Activated naive CD8-positive, alpha-beta T cell treated with anti-CD3 and anti-CD28 coated beads, Interleukin-2, amount 50 U/mL, for 24 hours (primary cell): ENCODE data around the gene PIK3CB.
"Not testable (repeated sequence)": the region's sequence is repeated elsewhere in the genome, so short reads cannot be mapped to it uniquely, and the experiment has no call there.

Source experiments
- ATAC-seq: fragments of 150-1000 bp; cut with Tn5 transposase; one replicate; pipeline ENCODE4 v1.10.0; 2021
- DNase-seq: peaks from one replicate; pipeline ENCODE4 v3.0.0; 2021
- H3K27ac Mint-ChIP-seq: one replicate; pipeline ENCODE4 v1.8.0; 2021; ENCODE audit warnings: mild to moderate bottlenecking, mixed read lengths
- H3K27me3 Mint-ChIP-seq: one replicate; pipeline ENCODE4 v1.8.0; 2021; ENCODE audit warnings: mixed read lengths
- H3K36me3 Mint-ChIP-seq: one replicate; pipeline ENCODE4 v1.8.0; 2021; ENCODE audit warnings: low read depth, mixed read lengths
- H3K4me1 Mint-ChIP-seq: one replicate; pipeline ENCODE4 v1.8.0; 2021; ENCODE audit warnings: mixed read lengths
- H3K4me3 Mint-ChIP-seq: one replicate; pipeline ENCODE4 v1.8.0; 2021; ENCODE audit warnings: mild to moderate bottlenecking, moderate library complexity, mixed read lengths
- H3K9me3 Mint-ChIP-seq: one replicate; pipeline ENCODE4 v1.8.0; 2021; ENCODE audit warnings: mixed read lengths

Gene PIK3CB

DNA sequence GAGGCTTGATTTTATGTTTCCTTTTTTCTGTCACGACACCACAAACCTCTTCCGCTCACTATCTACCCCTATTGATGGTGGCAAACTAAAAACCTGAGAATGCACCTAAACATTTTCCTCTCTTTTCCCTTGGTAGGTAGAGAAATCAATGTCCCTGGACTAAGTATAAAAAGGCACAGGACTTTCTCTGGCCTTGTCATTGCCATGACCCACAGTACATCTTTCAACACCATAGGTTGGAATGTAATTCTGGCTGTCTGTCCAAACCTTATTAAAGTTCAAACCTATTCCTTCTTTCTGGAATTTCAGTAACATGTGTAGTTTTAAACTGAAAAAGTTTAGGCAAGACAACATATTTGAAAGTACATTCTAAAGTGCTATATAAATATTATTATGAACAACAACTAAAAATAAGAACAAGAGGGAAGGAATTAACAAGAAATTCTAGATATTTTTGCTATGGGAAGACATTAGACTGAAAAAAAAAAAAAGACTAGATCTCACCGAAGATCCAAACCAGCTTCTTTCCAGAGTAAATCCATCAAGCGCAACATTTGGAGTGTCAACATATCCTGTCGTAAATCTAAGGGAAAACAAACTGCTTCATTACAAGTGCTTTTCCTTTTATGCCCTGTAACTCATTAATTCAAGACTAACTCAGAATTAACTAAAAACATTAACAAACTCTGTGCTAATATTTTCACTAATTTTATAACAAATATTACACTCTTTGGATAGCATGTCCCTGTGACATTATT lies 153.1 kb downstream of the PIK3CB start:
- no peak for ATAC-seq
- no peak overlapping the region for H3K27ac Mint-ChIP-seq
- no peak overlapping the region for H3K4me3 Mint-ChIP-seq

DNA sequence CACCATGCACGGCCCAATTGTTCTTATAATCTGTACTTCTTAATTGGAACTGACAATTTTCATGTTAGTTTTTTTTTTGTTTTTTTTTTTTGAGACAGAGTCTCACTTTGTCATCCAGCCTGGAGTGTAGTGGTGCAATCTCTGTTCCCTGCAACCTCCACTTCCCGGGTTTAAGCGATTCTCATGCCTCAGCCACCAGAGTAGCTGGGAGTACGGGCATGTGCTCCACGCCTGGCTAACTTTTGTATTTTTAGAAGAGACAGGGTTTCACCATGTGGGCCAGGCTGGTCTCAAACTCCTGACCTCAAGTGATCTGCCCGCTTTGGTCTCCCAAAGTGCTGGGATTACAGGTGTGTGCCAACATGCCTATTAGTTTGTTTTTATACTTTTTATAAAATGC lies 153.8 kb downstream of the PIK3CB start:
- not testable (repeated sequence) for H3K27ac Mint-ChIP-seq, H3K4me1 Mint-ChIP-seq, DNase-seq, ATAC-seq, H3K9me3 Mint-ChIP-seq, H3K27me3 Mint-ChIP-seq, H3K4me3 Mint-ChIP-seq
- peaks cover 26% of the 10 kb centered on the region for H3K36me3 Mint-ChIP-seq

More for the DNA sequence above, 153.1 kb downstream of the PIK3CB start:
- DNase-seq, result no peak
- Mint-ChIP-seq H3K27me3 (no peaks in the 10 kb centered on the region), H3K4me1 (peaks cover 3% of the 10 kb centered on the region), H3K36me3 (peaks cover 19% of the 10 kb centered on the region), H3K9me3 (no peaks in the 10 kb centered on the region)

DNA sequence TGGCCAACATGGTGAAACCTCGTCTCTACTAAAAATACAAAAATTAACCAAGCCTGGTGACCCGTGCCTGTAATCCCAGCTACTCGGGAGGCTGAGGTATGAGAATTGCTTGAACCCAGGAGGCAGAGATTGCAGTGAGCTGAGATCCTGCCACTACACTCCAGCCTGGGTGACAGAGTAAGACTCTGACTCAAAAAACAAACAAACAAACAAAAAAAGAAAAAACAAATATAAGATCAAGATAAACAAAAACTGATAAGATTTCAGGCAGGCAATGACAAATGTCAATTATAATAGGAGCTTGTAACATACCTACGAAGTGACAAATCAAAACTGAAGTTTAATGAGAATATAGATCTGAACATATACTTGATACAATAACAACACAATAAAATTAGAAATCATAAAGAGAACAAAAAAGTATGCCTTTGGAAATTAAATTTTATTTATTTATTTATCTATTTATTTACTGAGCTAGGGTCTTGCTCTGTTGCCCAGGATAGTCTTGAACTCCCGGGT lies 155.8 kb downstream of the PIK3CB start:
- peaks cover 14% of the 10 kb centered on the region for H3K9me3 Mint-ChIP-seq
- DNase-seq (no peak), ATAC-seq (no peak)
- peaks cover 45% of the 10 kb centered on the region for H3K36me3 Mint-ChIP-seq
- H3K4me3 Mint-ChIP-seq, result no peak overlapping the region
- H3K27ac Mint-ChIP-seq, result no peak overlapping the region
- no peaks in the 10 kb centered on the region for H3K27me3 Mint-ChIP-seq
- no peaks in the 10 kb centered on the region for H3K4me1 Mint-ChIP-seq

- no peak overlapping the region for H3K27ac Mint-ChIP-seq
- peaks cover 49% of the 10 kb centered on the region for H3K36me3 Mint-ChIP-seq
- DNase-seq (no peak), ATAC-seq (no peak)
- no peaks in the 10 kb centered on the region for H3K27me3 Mint-ChIP-seq
- H3K4me1 Mint-ChIP-seq, result no peaks in the 10 kb centered on the region
- no peak overlapping the region for H3K4me3 Mint-ChIP-seq
- H3K9me3 Mint-ChIP-seq, result peaks cover 14% of the 10 kb centered on the region
Observed at GRCh38 chr3:138678086-138678485, 156.6 kb downstream of the PIK3CB start.

- Mint-ChIP-seq H3K27ac (no peak overlapping the region), H3K36me3 (peaks cover 49% of the 10 kb centered on the region), H3K9me3 (peaks cover 14% of the 10 kb centered on the region), H3K4me1 (no peaks in the 10 kb centered on the region), H3K4me3 (no peak overlapping the region), H3K27me3 (no peaks in the 10 kb centered on the region)
- ATAC-seq (no peak), DNase-seq (no peak)
Observed at GRCh38 chr3:138675393-138675792, 159.3 kb downstream of the PIK3CB start.

DNA sequence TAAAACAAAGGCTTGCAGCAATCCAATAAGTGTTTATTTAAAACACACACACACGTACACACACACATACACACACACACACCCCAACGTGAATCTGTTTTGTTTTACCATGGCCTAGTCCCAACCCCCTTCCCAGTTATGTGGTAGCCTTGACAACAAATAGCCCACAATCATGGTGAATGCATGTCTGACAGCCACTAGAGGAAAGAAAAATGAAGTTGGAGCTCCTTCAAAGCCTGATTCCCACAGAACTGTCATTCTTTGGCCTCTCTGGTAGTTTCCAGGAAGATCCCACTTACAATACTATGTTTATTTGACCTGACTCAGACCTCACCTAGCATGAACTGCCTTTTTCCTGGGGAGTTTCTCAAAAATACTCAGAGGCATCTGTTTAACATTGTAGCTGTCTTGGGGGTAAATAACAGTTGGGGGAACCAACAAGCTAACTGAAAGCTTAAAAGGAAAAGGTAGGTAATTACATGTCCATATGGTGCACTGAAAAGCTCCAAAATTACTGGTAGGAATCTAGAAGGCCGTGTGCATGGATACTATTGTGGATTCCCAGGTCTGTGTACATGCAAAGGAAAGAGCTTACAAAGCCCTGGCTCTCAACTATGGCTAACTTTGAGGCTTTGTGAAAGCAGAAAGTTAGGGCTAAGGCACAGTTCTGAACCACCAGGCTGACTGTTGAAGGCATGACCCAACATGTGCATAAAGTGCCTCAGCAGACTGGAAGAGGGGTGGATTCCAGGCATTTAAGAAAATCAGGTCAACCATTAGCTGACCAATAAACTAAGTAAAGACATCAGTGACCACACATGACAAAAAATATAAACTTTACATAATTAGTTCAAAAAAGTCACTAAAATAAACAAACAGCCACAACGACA lies 160.8 kb downstream of the PIK3CB start:
- DNase-seq (no peak), ATAC-seq (no peak)
- H3K36me3 Mint-ChIP-seq, result peaks cover 54% of the 10 kb centered on the region
- H3K9me3 Mint-ChIP-seq, result peaks cover 14% of the 10 kb centered on the region
- H3K4me1 Mint-ChIP-seq, result no peaks in the 10 kb centered on the region
- no peak overlapping the region for H3K27ac Mint-ChIP-seq
- no peak overlapping the region for H3K4me3 Mint-ChIP-seq
- H3K27me3 Mint-ChIP-seq, result no peaks in the 10 kb centered on the region

DNA sequence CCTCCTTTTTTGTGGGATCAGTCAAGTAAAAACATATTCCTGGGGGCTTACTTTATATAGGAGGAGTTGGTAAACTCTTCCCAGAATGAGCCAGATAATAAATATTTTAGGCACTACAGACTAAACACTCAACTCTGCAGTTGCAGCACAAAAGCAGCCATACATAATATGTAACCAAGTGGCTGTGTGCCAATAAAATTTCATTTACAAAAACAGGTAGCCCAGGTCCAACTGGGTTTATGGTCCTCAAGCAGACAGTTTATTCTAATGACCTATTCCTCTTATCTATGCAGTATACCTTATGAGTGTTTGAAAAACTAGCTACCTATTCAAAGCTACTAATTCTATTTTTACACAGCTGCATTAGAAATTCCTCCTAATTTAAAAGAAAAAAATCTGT lies 164.3 kb downstream of the PIK3CB start:
- Mint-ChIP-seq H3K27ac (no peak overlapping the region), H3K36me3 (peaks cover 29% of the 10 kb centered on the region), H3K4me3 (no peak overlapping the region), H3K4me1 (no peaks in the 10 kb centered on the region), H3K9me3 (peaks cover 6% of the 10 kb centered on the region), H3K27me3 (no peaks in the 10 kb centered on the region)
- ATAC-seq (no peak), DNase-seq (no peak)

DNA sequence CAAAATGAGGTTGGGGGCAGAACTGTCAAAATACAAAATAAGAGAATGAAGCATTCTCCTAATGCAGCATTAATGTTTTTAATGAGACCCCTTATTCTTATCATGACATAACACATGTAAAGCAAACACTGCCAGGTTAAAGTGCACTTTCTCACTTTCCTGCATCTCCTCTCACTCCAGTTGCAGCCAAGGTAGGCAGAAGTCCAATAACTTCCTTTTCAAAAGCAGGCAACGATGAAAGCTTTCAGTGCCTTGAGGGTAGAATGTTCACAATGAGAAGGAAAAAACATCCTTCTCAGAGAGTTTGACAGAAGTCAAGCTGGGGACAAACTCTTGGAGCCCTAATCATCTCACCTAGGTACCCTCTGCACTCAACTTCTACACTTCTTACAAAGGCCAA lies 166.6 kb downstream of the PIK3CB start:
- H3K27me3 Mint-ChIP-seq, result no peaks in the 10 kb centered on the region
- no peak for ATAC-seq
- H3K27ac Mint-ChIP-seq, result no peak overlapping the region
- peaks cover 29% of the 10 kb centered on the region for H3K36me3 Mint-ChIP-seq
- DNase-seq, result no peak
- no peak overlapping the region for H3K4me3 Mint-ChIP-seq
- H3K9me3 Mint-ChIP-seq, result no peaks in the 10 kb centered on the region
- no peaks in the 10 kb centered on the region for H3K4me1 Mint-ChIP-seq

DNA sequence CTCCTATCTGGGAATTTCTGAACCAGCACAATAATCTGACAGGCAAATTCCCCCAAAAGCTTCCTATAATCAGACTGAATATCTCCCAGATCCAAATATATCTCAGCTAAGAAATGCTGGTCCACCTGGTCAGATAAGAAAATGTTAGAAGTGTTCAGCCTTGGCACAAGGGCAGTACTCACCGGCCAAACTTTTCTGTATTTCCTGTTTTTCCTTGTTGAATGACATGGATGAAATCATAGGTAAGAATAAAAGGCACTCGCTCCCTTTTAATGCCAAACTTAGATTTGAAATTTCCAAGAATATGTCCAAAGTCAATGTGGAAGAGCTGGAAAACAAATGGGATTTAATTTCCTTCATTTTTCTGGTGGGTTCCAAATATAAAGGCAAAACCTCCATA lies 177.2 kb downstream of the PIK3CB start:
- DNase-seq (no peak), ATAC-seq (no peak)
- Mint-ChIP-seq H3K27ac (no peak overlapping the region), H3K36me3 (peaks cover 35% of the 10 kb centered on the region), H3K4me1 (no peaks in the 10 kb centered on the region), H3K27me3 (no peaks in the 10 kb centered on the region), H3K4me3 (no peak overlapping the region), H3K9me3 (no peaks in the 10 kb centered on the region)

DNA sequence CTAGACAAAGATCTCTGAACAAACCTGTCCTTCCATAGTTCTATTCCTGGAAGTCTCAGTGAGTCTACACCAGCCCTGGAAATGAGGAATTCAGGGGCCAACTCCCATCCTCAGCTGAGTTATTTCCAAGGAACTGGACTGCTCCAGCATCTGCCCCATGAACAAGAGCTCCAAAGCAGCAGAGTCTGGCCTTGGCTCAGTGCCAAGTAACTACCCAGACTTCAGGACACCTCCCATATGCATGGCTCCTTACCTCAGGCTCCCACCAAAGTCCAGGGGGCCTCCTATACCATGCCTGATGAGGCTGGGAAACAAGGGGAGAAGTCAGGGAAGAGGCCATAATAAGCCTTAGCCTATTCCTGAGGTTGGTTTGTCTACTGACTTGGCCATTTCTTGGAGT lies 181.2 kb downstream of the PIK3CB start:
- H3K9me3 Mint-ChIP-seq, result peaks cover 9% of the 10 kb centered on the region
- ATAC-seq (no peak), DNase-seq (no peak)
- H3K27me3 Mint-ChIP-seq, result no peaks in the 10 kb centered on the region
- no peaks in the 10 kb centered on the region for H3K4me1 Mint-ChIP-seq
- no peak overlapping the region for H3K27ac Mint-ChIP-seq
- no peak overlapping the region for H3K4me3 Mint-ChIP-seq
- peaks cover 59% of the 10 kb centered on the region for H3K36me3 Mint-ChIP-seq

DNA sequence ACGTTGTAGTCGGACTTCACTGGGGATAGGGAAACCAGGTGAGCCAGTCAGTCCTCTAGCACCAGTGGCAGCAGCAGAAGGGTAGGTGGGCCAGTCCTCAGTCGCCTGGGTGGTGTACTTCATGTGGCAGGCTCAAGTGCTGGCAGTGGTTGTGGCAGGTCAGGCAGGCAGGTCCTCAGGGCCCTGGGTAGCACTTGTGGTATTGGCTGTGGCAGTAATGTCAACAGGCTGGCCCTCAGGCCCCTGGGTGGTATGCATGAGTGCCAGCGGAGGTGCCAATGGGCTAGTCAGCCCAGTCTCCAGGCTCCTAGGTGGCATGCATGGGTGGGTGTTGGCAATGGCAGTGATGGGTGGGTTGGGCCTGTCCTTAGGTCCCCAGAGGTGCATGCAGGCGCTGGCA lies 185.6 kb downstream of the PIK3CB start:
- Mint-ChIP-seq H3K36me3 (peaks cover 55% of the 10 kb centered on the region), H3K4me3 (no peak overlapping the region), H3K27me3 (no peaks in the 10 kb centered on the region), H3K4me1 (no peaks in the 10 kb centered on the region), H3K27ac (no peak overlapping the region), H3K9me3 (peaks cover 42% of the 10 kb centered on the region)
- ATAC-seq (no peak), DNase-seq (no peak)

DNA sequence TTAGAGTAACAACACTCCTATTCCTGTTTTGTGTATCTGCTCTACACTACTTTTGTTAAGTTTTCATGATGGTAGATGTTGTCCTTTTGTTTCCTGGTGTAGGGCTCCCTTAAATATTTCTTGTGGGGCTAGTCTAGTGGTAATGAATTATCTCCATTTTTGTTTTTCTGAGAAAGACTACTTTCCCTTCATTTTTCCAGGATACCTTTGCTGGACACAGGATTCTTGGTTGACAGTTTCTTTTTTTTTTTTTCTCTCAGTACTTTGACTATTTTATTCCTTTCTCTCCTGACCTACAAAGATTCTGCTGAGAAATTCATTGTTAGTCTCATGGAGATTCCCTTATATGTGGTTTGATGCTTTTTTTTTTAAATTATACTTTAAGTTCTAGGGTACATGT lies 188.2 kb downstream of the PIK3CB start:
- Mint-ChIP-seq H3K4me1 (no peaks in the 10 kb centered on the region), H3K9me3 (peaks cover 57% of the 10 kb centered on the region), H3K4me3 (no peak overlapping the region), H3K36me3 (peaks cover 42% of the 10 kb centered on the region), H3K27me3 (no peaks in the 10 kb centered on the region), H3K27ac (no peak overlapping the region)
- no peak for DNase-seq
- no peak for ATAC-seq

DNA sequence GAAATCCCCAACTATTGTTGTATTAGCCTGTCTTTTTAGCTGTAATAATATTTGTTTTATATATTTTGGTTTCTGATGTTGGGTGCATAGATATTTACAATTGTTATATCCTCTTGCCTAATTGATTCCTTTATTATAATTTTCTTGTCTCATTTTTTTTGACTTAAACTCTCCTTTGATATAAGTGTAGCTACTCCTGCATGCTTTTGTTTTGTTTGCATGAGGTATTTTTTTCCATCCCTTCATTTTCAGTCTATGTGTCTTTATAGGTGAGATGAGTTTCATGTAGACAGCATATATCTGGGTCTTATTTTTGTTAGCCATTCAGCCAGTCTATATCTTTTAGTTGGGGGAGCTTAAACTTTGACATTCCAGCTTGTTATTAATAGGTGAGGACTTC lies 188.7 kb downstream of the PIK3CB start:
- ATAC-seq (no peak), DNase-seq (no peak)
- Mint-ChIP-seq H3K36me3 (peaks cover 38% of the 10 kb centered on the region), H3K27me3 (no peaks in the 10 kb centered on the region), H3K4me3 (no peak overlapping the region), H3K9me3 (peaks cover 58% of the 10 kb centered on the region), H3K27ac (no peak overlapping the region), H3K4me1 (no peaks in the 10 kb centered on the region)

GRCh38 chr3:138642927-138643253 lies 191.8 kb downstream of the PIK3CB start:
- Mint-ChIP-seq H3K4me1 (no peaks in the 10 kb centered on the region), H3K9me3 (peaks cover 57% of the 10 kb centered on the region), H3K27me3 (no peaks in the 10 kb centered on the region), H3K27ac (no peak overlapping the region), H3K4me3 (no peak overlapping the region), H3K36me3 (peaks cover 20% of the 10 kb centered on the region)
- DNase-seq, result no peak
- ATAC-seq, result no peak
